Stimulated activated CD4-positive, alpha-beta T cell treated with anti-CD3 and anti-CD28 coated beads, Interleukin-15, amount 100 ng/mL, for 48 hours (primary cell): ENCODE measurements around the gene OR10D3.
"Not testable (repeated sequence)": the region's sequence is repeated elsewhere in the genome, so short reads cannot be mapped to it uniquely, and the experiment has no call there.

Experiments
- DNase-seq, 2 donors: peaks; one replicate each; pipeline ENCODE4 v3.0.0-alpha.2; 2020; ENCODE audit warnings: low read depth in 2 of 2

Gene OR10D3, protein sequence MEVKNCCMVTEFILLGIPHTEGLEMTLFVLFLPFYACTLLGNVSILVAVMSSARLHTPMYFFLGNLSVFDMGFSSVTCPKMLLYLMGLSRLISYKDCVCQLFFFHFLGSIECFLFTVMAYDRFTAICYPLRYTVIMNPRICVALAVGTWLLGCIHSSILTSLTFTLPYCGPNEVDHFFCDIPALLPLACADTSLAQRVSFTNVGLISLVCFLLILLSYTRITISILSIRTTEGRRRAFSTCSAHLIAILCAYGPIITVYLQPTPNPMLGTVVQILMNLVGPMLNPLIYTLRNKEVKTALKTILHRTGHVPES

DNA sequence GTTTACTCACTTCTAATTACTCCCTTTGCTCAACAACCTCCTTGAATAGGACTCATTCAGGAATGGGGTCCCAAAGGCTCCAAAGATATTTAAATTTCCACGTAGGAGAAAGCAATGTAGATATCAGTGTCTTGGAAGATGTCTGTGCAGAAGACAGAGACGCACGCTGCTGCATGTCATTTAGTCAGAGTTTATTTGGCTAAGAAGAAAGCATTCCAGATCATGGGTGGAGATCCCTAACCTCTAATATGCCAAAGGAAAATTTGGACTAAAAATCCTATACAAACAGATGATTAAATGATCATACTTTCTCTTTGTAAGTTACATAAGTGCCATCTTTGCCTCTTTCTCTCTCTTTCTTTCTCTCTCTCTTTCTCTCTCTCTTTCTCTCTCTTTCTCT, at the start of gene OR10D3:
OR10D3 (plus strand) TSS at position 278 of the 400 bp plus-strand sequence. CDS start 1,925 bp downstream, outside the sequence.
- DNase-seq, result no peak

DNA sequence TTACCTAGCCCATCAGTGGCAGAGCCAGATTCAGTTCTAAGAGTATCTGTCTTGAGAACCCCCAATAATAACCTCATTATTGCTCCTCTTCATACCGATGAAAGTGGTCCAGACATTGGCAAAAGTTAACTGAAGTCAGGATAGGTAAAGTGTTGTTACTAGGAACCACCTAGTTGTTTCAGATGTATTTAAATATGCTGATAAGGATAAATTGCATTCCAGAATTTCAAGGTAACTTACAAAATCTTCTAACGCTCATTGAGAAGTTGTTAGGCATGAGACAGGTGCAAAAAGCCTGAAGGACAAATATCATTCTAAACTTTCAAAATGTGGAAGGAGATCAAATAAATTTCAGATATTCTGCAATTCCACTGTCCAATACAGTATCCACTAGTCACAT, 40.1 kb upstream of the OR10D3 start:
- no peak for DNase-seq

DNA sequence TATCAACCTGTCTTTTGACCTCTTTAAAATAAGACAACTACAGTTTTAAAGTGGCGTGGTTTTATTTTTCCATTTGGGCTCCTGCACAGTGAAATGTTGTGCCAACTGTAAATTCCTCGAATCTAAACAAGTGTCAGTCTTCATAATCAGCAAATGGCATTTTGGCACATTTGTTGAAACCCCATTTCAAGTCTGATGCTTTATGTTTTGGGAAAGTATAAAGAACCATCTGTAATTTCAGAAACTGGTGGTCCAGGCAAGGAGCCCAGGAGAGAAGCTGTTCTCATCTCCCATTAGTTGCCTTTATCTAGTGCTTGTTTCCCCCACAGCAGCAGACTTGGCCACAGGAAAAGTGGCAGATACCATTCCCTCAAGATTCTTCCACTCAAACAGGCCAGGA, 35.2 kb upstream of the OR10D3 start:
- no peak for DNase-seq

DNA sequence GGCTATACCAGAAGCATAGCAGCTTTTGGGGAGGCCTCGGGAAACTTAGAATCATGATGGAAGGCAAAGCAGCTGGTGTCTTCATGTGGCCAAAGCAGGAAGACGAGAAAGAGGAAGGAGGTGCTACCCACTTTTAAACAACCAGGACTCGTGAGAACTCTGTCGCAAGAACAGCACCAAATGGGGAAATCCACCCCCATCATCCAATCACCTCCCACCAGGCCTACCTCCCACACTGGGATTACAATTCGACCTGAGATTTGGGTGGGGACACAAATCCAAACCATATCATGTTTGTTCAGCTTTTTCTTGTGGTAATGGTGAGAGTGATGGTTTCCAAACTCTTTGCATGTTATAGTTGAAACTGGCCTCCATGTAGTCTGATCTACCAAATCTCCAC, 32.5 kb upstream of the OR10D3 start:
- DNase-seq, result no peak

DNA sequence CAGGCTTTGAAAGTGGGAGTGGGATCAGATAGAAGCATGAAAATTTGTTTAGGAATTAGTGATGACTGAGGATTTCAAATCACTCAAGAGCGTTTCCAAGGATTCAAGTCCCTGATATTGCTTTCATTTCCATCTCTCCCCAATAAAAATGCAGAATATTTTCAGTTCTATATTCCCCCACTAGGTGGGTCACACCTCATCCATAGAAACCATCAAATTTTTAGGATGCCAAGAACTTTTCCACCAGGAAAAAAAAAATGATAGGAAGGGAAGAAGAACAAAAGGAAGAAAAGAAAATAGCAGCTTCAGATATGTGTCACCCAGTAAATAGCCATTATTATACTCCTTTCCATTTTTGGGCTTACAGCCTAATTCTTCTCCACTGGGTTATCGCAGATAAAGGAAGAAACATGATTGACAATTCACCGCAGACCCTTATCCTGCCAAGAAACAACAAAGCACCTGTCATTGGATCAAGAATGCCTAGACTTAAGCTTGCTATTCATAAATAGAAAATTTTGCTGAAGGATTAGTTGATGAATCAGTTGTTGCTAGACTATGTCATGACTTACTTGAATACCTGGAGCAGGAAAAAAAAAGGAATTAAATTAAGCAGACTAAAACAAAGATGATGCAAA, 30.3 kb upstream of the OR10D3 start:
- DNase-seq, result no peak

DNA sequence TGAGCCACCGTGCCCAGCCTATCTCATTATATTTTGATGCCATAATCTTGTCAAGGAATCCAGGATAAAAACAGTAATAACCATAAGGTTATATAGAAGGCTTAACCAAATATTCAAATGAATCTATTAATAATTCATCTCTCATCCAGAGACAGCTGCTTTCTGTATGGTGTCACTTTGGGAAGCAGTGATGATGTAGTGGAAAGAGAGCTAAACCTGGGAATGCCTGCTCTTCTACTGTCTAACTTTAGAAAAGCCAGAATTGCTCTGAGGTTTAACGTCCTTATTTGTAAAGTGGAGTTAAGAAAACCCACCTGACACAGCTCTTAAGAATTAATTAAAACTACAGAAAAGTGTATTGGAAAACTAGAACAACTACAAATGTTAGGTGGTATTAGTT, 29.3 kb upstream of the OR10D3 start:
- no peak for DNase-seq

DNA sequence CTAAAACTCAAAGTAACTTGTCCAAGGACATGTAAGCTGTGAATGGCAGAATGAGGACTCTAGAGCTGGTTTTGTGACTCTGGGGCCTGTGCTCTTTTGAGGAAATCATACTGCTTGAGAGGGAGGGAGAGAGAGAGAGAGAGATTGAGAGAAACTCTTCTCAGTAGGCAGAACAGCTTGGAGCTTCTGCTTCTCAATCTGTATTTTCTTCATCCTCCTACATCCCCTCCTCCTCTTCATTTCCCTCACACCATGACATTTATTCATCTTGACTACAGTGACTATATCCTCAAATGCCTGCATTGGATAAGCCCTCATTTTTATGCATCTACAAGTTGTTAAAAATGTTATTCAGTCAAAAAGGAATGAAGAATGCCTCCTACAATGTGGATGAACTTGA, 23.7 kb upstream of the OR10D3 start:
- DNase-seq, result no peak

DNA sequence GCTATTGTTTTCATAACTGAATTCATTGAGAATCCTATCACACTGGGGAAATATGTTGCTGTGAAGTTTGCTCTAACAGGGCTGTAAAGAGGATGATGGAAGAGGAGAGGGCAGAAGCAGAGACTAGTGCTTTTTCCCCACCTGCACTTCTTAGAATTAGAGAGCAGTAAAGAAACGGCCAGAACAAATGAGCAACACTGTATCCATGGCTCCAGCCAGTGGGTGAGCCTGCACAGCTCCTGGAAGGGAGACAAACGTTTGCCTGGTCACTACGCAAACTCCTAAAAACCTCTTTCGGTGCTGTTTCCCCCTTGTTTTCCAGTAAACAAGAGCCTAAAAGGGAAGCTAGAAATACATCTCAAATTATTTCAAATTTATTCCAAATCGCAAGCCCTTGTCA, 22.2 kb upstream of the OR10D3 start:
- DNase-seq, result no peak

DNA sequence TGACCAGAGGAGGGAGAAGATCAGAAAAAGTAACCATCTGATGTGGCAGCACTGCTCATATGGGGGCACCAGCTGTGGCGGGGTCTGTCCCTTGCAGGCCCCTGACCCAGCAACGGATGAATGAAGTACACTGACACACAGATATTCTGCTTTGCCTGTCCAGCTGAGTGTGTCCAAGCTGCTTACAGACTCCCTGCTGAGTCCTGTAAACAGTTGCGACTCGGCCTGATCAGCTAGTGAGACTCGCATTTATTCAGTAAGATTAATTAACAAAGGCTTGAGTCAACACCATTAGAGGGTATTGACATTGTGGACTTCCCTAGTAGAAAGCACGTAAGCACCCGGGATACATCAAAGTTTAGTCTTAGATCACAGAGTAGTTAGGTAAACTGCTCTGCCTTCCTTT, 15.3 kb upstream of the OR10D3 start:
- DNase-seq, result no peak

DNA sequence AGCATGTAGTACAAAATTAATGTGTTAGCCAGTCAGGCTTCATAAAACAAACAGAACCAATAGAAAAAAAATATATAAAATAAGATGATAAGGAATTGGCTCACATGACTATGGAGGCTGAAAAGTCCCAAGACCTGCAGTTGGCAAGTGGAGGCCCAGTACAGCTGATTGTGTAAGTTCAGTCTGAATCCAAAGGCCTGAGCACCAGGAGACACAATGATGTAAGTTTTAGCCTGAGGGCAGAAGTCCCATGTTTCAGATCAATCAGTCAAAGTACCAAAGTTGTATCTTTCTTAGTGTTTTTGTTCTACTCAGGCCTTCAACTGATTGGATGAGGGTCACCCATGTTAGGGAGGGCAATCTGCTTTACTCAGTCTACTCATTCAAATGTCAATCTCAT, 14.3 kb upstream of the OR10D3 start:
- DNase-seq, result no peak

DNA sequence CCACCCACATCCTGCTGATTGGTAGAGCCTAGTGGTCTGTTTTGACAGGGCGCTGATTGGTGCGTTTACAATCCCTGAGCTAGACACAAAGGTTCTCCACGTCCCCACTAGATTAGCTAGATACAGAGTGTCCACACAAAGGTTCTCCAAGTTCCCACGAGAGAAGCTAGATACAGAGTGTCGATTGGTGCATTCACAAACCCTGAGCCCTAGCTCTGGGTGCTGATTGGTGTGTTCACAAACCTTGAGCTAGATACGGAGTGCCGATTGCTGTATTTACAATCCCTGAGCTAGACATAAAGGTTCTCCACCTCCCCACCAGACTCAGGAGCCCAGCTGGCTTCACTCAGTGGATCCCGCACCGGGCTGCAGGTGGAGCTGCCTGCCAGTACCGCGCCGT, 12.8 kb upstream of the OR10D3 start:
- not testable (repeated sequence) for DNase-seq

DNA sequence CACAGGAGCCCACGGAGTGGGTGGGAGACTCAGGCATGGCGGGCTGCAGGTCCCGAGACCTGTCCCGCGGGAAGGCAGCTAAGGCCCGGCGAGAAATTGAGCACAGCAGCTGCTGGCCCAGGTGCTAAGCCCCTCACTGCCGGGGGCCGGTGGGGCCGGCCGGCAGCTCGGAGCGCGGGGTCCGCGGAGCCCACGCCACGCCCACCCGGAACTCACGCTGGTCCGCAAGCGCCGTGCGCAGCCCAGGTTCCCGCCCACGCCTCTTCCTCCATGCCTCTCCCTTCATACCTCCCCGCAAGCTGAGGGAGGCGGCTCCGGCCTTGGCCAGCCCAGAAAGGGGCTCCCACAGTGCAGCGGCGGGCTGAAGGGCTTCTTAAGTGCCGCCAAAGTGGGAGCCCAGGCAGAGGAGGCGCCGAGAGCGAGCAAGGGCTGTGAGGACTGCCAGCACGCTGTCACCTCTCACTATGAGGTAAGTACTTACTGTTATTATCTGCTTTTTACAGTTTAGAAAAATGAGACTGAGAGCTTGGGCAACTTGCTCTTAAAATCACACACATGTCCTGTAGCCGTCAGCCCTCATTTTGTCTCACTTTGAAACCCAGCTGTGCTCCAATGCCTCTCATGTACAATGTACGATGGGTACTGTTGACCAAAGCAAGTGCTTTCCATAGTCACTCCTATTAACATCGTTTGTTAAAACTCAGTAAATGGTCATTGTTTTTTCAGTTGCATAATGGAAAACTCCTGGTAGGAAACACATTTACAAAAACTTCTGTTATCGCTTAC, 12.2 kb upstream of the OR10D3 start:
- no peak for DNase-seq

DNA sequence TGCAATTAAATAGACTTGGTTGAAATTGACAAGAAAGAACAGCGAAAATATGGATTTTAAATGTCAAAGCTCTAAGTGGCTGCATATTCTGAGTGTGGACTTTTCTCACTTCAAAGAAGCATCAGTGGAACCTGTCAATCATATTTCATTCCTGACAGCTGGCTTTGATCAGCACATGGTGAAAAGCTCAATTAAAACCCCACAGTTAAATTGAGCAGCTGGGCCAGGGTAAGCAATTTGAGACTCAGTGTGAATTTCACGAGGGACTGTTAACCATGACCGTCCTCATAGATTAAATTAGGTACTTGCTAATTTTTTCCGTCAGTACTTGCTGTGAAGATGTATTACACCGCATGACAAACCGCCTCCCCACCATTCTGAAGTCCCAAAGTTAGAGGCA, 11.0 kb upstream of the OR10D3 start:
- DNase-seq, result no peak

DNA sequence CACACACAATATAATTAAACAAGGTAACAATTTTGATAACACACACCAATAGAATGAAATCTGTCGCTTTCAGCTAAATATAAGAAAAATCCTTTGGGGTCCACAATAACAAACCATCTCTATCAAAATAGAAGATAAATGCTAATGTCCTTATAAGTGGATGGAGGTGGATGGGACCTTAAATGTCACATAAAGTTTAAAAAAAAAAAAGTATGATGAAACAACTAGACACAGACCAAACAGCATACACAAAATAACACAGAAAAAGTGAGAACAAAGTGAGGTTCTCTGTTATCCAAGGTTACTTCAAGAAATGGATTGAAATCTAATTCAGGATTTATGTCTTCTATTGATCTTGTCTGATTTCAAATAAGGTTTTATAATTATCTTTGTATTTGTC, 10.5 kb upstream of the OR10D3 start:
- DNase-seq, result no peak

DNA sequence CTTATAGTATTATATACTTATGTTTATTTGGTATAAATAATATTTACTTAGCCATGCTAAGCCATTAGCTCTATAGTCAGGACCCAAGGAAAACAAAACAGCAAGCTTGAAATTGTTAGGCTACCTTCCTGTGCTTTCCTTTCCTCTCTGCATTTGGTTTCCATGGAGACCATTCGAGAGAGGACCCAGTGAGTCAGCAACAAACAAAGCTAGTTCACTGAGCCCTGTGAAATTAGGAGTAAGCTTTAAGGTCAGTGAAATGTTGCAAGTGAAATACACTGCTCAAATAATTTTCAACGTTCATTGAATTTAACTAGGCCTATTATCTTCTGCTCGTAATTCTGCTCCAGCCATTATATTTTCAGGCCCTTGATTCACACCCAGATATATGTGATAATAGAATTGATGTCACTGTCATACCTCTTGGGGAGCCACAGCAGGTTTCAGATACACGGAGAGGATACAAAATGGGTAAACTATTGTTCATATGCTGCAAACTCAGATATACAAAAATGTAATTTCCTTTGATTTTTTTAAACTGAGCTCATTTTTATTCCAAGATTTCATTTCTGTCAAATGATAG, 9.1 kb upstream of the OR10D3 start:
- no peak for DNase-seq

DNA sequence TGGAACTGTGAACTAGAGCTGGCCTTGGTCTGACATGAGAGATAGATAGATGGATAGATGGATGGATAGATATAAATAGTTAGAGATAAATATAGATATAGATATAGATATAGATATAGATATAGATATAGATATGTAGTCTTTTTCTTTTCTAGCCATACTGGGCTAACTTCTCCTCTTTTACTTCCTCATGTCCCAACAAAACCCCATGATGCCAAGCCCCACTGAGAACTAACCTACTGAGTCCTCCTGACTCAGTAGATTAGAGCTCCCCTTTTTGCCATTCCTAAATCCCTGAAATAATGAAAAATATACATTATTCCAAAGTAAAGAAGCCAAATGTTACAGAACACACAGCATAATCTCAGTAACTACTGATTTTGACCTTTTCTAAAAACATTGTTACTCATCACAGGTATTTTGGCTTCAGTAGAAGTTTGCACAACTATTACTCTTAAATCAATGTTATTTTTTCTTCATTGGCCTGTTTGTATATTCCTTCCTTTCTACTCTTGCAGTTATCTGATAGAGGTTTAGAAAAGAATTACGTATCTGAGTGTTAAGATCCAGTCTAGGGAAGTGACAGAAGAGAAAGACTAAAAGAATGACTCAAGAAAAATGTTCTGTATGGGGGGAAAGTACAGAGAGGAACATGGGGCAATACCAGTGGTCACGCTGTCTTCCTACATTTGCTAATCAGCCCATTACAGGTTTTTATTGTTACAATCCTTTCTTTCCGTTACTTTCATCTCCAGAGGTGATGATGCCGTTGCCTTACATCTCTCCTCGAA, 6.0 kb upstream of the OR10D3 start:
- no peak for DNase-seq

DNA sequence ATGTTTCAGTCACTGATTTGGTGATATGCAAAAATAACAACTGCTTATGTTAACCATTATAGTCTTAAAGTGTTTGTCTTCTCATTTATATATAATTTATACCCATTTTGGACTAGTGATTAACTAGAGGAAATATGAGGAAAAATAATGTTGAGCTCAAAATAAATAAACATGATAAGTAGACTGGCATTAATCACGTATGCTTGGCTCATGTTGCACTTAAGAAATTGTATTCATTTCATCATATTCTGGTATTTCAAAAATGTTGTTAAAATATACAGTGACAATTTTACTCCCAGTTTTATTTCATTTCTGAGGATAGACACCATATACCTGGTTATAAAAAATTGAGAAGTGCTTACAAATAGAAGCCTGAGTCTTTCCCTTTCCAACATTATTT, 3.8 kb upstream of the OR10D3 start:
- DNase-seq, result no peak

DNA sequence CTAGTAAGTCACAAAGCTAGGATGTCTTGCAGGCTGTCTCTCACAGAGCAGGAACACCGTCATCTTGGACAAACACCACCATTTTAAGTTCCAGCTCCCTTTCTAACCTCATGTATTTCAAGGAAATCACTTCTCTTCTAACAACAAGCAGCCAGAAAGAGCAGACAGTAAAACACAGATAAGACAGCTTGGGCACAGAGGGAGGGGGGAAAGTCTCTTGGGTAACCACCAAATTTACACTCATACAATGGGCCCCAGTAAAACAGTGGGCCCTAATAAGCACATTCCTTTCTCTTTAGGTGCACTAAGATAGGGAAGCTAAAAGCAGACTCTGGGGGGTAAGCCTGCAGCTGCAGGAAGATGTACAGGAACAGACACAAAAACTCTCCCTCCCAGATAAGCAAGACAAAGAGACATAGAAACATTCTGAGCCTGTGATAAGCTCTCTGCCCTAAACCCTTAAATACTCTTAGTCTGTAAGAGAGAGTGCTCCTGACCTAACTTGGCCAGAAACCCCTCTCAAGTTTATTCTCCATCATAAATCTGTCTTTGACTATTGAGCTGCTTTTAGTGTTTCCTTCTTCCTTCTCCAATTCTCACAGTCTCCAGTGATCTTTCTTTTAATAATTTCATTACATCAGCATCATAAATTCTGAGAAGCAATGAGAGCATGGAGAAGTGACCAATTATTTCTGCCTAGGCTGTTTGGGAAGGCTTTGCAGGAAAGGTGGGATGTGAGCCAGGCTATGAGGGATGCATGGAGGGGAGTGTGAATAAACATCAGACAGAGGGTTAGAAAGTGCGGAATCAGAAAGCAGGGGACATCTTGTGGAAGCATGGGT, 7.4 kb downstream of the OR10D3 start:
- no peak for DNase-seq

DNA sequence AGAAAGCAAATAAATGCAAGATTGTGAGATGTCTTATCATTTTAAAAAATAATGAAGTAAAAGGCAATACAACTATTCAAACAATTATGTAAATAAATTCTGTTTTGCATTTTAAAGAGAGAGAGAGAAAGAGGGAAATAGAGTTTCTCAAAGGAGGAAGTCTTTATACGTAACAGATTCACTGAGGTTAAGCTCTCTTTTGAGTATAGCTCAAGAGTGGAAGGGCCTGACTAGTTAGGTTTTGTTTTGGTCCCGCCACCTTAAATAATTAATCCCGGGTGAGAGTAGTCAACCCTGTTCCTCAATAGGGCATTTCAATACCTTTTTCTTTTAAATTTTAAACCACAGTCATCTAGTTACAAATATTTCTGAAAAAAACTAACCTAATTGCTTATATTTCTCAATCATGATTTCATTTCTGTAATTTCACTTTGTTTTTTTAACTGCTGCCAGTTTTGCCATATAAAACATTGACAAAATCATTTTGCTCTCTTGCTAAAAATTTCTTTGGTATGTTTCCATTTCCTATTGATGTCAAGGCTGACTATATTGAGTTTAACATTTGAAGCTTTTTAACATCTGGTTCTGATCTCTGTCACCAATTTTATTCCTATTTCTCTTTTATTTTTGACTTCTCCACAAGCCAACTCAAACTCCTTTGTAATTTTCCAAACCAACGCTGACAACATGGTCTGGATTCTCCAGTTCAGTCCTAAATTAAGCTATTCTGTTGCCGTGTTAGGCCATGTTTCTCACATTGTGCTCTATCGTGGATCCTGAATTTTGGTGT, 10.3 kb downstream of the OR10D3 start:
- no peak for DNase-seq
